GM19452 (cell line): ENCODE results near the gene ZHX3.

ENCODE experiments used
- ATAC-seq: cut with Tn5 transposase; IDR thresholded peaks from one replicate; pipeline ENCODE4 v1.9.1; 2021; ENCODE audit not compliant: unreplicated experiment

The ZHX3 gene

GRCh38 chr20:41228858-41229257 is 88.7 kb downstream of the ZHX3 start:
- peak; percentile 69 for ATAC-seq

GRCh38 chr20:41226426-41226825 is 91.1 kb downstream of the ZHX3 start:
- no peak for ATAC-seq

GRCh38 chr20:41225091-41225490 is 92.4 kb downstream of the ZHX3 start:
- no peak for ATAC-seq

GRCh38 chr20:41224281-41224680 is 93.2 kb downstream of the ZHX3 start:
- no peak for ATAC-seq

- no peak for ATAC-seq
These were observed 94.4 kb downstream of the ZHX3 start for GRCh38 chr20:41223112-41223511.

GRCh38 chr20:41222703-41223102 is 94.8 kb downstream of the ZHX3 start:
- ATAC-seq = no peak

- ATAC-seq = no peak
These were observed 95.2 kb downstream of the ZHX3 start for GRCh38 chr20:41222296-41222695.

GRCh38 chr20:41221614-41222218 is 95.8 kb downstream of the ZHX3 start:
- no peak for ATAC-seq

GRCh38 chr20:41219824-41220223 is 97.7 kb downstream of the ZHX3 start:
- ATAC-seq = no peak

GRCh38 chr20:41218466-41218865 is 99.1 kb downstream of the ZHX3 start:
- ATAC-seq = no peak

- no peak for ATAC-seq
These were observed 100.1 kb downstream of the ZHX3 start for GRCh38 chr20:41217422-41217821.

GRCh38 chr20:41214666-41215065 is 102.9 kb downstream of the ZHX3 start:
- ATAC-seq = no peak

- no peak for ATAC-seq
These were observed 103.3 kb downstream of the ZHX3 start for GRCh38 chr20:41214202-41214601.

GRCh38 chr20:41213150-41213820 is 104.2 kb downstream of the ZHX3 start:
- ATAC-seq = no peak

GRCh38 chr20:41205313-41205712 is 112.2 kb downstream of the ZHX3 start:
- no peak for ATAC-seq

- no peak for ATAC-seq
These were observed 112.9 kb downstream of the ZHX3 start for GRCh38 chr20:41204304-41205265.

- no peak for ATAC-seq
These were observed 113.9 kb downstream of the ZHX3 start for GRCh38 chr20:41203660-41204059.

GRCh38 chr20:41202426-41202825 is 115.1 kb downstream of the ZHX3 start:
- ATAC-seq = no peak

GRCh38 chr20:41201760-41202159 is 115.8 kb downstream of the ZHX3 start:
- no peak for ATAC-seq

GRCh38 chr20:41200446-41201202 is 116.9 kb downstream of the ZHX3 start:
- no peak for ATAC-seq

- no peak for ATAC-seq
These were observed 119.1 kb downstream of the ZHX3 start for GRCh38 chr20:41198443-41198842.
